ENCODE results near the gene NCKAP5.

- no peak for TF ChIP-seq CHD7 (IDR thresholded peaks at IDR 0.05; ENCODE audit: insufficient replicate concordance, low read length)
- no peak for TF ChIP-seq TAF1 (IDR thresholded peaks at IDR 0.05; ENCODE audit: low read depth, low read length)
- TF ChIP-seq POLR2AphosphoS5 (IDR thresholded peaks at IDR 0.05; ENCODE audit: low read depth, low read length) = no peak
- TF ChIP-seq POLR2A (IDR thresholded peaks at IDR 0.05; ENCODE audit: control extremely low read depth in 1 of 2, low read depth in 2 of 2, low read length in 2 of 2) = no peak
These were observed 934.6 kb downstream of the NCKAP5 start for GRCh38 chr2:132633635-132634034.
